ENCODE data around the gene WDR36. TPM values are rescaled to one million over a fixed set of nuclear protein-coding genes. Genes with fewer than 3 reads are reported as not detected.
A peak's percentile ranks its signal among the peaks of the same experiment; 100 is the strongest.

WDR36 gene
- polyA plus RNA-seq, 1 donor = 15.3 TPM

- no peak for DNase-seq
Measured at GRCh38 chr5:111106320-111106948, 14.3 kb downstream of the WDR36 start.

GRCh38 chr5:111107371-111107770 is 15.2 kb downstream of the WDR36 start:
- DNase-seq = no peak

GRCh38 chr5:111111956-111112355 is 19.8 kb downstream of the WDR36 start:
- DNase-seq = no peak

DNA sequence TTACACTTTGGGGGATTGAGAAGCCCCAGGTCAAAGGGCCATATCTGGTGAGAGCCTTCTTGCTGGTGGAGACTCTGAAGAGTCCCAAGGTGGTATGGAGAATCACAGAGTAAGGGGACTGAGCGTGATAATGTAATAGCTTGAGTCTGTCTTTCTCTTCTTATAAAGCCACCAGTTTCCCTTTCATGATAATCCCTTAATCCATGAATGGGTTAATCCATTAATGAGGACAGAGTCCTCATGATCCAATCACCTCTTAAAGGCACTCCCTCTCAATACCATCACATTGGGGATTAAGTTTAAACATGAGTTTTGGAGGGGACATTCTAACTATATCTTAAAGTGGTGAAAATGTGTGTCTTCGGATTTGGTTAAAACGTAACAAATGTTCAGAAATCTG is 21.5 kb downstream of the WDR36 start:
- no peak for DNase-seq

- no peak for DNase-seq
Measured at GRCh38 chr5:111115229-111115628, 23.1 kb downstream of the WDR36 start.

DNA sequence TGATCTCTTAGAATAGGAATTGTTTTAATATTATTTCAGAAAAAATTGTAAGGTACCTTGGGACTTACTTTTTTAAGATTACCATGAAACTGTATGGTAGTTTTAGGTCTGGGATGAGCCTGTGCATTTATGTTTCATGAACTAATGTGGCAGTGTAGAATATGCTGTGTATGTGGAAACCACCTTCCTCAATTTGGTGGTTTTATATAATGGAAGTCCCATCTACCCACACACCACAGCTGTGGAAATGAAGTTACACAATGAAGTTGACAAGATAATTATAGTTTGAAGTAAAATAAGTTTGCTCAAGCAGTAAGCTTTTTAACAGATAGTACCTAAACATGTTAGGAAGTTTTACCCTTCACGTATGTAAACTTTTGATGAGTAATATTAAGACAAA is 24.4 kb downstream of the WDR36 start:
- DNase-seq = no peak

DNA sequence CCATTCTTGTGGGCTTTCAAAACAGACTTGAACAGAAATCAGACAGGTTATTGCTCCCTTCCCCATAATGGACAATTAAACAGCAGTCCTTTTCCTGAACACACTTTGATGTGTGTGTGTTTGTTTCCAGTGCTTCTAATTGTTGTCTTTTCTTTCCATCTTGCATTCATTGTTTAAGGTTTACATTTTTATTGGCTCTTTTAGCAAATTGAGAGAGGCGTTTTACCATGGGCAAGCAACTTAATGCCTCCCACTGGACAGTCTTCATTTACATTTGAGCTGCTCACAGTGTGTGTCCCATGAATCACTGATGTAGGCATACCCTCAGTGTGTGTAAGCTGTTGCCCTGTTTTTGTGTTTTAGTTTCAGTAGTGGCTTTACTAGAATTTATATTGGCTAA is 25.0 kb downstream of the WDR36 start:
- DNase-seq = no peak

DNA sequence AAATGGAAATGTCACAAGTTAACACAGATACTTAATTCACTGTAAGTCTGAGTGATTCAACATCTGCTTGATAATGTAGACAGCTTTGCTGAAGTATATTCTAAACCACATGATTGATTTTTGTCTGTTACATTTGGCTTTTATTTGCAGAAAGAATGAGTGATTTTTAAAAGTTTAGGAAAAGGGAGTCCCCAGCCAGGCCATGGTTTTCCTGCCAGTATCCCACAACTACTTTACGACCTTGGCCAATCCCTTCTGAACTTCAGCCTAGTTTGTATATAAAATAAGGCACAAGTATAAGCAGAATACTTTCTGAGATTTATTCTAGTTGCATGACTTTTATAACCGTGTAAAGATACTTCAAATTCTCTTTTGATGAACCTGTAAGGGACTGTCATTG is 27.1 kb downstream of the WDR36 start:
- no peak for DNase-seq

DNA sequence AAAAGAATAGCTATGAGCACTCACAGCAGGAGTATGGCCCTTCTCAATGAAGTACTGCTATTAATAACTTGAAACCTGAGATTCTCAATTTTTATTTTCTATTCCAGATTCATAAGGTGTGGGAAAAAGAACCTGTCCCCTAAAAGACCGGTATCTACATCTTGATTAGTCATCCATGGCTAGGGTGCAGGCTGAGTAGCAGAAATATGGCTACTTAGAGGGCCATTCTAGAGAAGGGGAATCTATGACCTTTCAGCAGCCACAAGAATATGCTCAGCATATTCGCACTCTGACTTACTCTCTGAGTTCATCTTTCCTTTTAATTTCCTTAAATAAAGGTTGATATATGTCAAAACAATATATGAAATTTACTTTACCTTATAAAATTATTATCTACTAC is 27.7 kb downstream of the WDR36 start:
- DNase-seq = no peak

DNA sequence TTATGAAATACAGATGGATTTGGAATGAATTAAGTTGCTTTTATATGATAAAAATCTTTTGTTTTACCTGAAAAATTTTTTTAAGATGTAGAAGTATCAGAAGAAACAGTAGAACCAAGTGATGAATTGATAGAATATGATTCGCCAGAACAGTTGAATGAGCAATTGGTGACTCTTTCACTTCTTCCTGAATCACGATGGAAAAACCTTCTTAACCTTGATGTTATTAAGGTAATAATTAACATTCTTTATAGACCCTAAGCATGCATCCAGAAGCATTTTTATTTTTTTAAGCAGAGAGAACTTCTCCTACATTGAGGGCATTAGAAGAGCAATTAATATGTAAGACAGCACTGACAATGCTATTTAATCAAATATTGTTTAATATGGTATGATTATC is 28.8 kb downstream of the WDR36 start:
- DNase-seq = no peak

DNA sequence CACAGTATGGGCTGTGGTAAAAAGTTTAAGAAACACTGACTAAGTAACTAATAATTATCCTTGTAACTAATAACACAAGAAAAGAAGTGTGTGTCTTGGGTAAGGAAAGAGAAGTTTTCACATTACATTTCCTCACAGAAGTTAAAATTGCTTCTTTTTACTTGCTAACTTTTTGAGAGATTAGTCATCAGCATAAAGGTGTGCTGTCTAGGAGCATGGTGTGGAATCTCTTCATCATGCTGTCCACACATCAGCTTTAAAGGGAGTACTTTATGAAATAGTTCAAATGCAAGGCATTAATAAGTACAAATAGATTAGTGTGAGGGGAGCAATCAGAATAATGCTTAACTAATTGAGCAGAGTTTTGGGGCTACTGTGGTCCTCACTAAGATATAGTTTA is 29.8 kb downstream of the WDR36 start:
- no peak for DNase-seq

DNA sequence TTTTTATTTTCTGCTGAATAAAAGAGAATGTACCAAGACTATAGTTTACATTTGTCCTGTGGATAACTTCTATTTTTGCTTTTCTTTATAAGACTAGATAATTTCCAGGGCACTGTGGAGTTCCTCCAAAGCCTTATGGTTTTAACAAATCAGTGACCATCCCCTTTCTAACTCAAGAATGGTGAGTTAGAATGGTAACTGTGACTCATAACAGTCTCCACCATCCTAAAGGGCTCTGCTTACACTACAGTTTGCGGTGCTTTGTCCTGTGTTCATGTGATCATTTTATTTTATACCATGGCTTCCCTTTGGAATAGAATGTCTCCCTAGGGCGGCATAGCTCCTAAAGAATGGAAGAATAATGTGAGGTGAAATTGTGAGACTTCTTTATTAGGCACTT is 30.2 kb downstream of the WDR36 start:
- no peak for DNase-seq

- DNase-seq = no peak
Measured at GRCh38 chr5:111124793-111125192, 32.6 kb downstream of the WDR36 start.

DNA sequence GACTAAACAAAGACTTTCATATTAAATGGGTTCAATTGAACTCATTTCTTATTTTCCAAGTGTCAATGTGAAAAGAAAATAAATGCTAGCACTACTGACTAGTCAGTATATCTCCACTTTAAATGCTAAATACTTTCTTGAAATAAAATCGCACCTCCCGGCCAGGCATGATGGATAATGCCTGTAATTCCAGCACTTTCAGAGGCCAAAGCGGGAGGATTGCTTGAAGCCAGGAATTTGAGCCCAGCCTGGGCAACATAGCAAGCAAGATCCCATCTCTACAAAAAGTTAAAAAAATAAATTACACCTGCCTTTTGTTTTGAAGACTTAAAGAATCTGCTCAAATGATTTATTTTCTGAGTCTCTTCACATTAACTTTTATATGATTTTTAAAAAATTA is 34.7 kb downstream of the WDR36 start:
- no peak for DNase-seq

DNA sequence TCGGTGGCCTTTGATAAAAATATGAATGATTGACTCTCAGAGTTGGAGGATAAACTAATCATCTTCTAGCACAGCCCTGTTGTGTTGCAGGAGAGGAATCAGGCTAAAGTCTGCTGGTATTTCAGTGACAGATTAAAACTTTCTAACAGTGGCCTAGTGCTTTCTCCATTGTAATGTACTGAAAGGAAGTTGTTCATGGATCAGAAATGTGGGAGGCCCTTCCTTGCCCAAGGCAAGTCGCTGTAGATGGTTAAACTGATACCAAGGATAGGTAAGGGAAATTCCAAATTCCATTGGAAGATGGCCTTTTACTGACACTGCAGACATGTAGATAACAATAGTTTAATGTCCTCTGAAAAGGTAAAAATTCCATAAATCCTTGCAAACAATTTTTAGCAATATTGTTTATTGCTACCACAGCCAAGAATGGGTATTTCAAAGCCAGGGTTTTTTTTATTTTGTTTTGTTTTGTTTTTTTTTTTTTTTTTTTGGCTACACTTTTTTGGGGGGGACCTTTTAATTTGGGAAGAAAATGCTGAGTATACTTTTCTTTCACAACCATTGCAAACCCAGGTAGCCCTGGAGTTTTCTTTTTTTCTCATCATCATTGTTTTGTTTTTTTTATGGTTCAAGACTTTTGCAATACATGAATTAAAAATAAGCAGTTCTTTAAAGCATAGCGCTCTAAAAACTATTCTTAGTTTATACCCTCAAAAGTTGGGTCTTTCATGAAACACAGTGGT is 35.5 kb downstream of the WDR36 start:
- no peak for DNase-seq

DNA sequence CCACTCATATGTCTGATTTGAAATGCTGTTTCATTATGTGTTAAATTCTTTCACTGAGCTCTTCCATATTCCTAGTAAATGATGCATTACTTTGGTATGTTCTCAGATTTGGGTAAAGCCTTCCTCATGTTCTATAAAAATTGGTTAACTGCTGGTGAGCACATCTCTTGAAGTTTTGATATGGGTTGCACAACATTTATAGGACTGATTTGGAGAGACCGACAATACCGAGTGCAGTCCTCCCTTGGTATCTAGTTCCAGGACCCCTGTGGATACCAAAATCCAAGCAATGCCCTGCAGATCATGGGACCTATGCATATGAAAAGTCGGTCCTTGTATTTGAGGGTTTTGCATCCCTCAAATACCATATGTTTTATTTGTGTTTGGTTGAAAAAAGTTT is 37.8 kb downstream of the WDR36 start:
- no peak for DNase-seq

DNA sequence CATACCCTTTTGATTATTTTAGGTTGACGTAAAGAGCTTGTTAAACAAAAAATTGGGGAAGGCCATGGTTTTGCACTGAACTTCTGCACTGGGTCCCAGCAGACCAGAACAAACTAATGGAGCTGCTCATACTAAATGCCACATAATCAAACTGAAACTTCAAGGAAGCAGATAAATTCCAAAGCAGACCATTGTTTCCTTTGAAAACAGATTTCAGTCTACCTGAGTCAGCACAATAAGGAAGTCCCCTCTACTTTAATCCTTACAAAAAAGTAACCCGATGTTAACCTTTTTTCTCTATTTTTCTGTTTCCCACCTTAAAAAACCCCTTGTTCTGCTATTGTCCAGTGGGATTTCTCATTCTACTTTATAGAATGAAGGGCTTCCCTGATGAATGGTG is 39.2 kb downstream of the WDR36 start:
- DNase-seq = no peak

DNA sequence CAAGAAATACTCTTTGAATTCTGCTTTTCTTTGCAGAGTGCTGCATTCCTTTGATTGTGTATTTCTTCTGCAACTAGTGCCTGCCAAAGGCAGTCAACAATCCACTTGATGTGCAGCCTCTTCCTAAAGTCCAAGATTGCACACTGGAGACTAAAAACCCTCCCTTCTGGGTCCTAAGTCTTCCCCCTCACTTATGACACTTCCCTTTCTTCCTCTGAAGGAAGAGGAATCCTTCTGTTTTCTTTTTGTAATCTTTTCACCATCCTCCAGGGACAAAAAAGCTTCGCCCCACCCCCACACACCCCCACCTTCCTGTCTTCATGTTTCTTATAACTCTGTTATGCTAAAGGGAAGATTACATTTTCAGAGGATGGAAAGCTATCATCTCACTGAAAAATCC is 39.9 kb downstream of the WDR36 start:
- no peak for DNase-seq

DNA sequence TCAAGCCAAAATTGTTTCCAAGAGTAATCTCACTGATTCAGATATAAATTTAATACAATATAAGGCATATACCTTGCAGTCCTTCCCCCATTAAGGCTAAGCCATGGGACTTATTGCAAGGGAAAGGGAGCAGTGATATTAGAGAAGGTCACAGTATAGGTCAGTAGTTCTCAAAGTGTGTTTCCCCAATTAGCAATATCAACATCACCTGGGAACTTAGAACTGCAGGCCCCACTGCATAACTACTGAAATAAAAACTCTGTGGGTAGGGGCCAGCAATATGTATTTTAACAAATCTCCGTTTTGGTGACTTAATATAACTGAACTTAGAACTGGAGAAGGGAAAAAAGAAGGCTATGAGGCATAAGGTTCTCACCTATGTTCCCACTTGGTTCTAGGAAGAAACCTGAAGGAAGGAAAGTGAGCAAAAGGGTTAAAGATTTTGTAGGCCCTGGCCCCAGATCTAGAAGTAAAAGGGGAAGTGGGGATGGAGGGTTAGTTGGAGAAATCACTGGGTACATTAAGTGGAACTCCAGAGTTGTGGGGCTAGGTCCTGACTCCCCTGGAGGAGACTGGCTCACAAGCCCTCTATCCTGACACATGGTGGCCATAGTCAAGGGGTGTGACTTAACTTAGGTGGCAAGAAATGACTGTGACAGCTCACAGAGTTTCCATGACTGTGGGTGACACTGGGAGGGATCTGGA is 40.7 kb downstream of the WDR36 start:
- no peak for DNase-seq

GRCh38 chr5:111133436-111133751 is 41.2 kb downstream of the WDR36 start:
- no peak for DNase-seq

GRCh38 chr5:111134087-111134486 is 41.9 kb downstream of the WDR36 start:
- peak; percentile 49 for DNase-seq

DNA sequence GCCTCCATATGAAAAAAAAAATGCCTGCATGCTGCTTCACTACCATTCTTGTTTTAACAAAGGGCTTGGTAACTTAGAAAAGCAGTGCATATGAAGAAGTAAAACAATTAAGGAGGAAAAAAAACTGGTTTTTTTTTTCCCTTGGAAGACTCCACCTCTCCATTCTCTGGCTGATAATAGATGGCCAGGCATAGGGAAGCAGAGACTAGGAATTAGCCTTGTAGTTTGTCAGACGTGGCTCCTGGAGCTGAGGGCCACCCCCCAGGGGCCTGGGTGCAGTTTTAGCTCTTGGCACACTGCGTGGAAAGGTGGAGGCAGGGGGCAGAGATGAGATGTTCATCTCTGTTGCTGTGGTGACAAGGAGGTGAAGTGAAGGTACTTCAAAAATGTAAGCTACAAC is 42.7 kb downstream of the WDR36 start:
- no peak for DNase-seq

DNA sequence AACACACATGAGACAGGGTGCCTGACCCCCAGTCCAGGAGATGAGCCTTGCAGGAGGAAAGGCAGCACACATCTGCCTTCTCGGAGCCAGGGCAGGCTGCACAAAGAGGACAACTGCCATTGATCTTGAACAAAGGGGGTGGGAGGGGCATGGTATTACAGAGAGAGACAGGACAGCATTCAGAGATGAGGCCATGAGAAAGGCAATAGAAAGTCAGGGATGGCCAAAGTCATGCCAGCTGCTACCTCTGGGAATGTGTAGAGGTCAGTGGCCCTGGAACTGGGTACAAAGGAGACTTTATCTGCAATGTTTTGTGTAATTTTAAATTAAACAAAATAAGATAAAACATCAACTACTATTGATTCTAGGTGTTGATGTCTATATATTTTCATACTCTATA is 43.2 kb downstream of the WDR36 start:
- no peak for DNase-seq

- no peak for DNase-seq
Measured at GRCh38 chr5:111135946-111136345, 43.8 kb downstream of the WDR36 start.

Data from hindlimb muscle (tissue), 1 donor.